Panc1 (cell line): ENCODE data around the gene AGAP1. TPM values are rescaled to one million over a fixed set of nuclear protein-coding genes. Genes with fewer than 3 reads are reported as not detected.

Experiments used
- ATAC-seq: fragments of 200-7000 bp; cut with Tn5 transposase; 2 replicates; pipeline ENCODE4 v1.9.1; 2020; ENCODE audit warnings: mild to moderate bottlenecking, moderate library complexity
- BruUV-seq: library from RNA; stranded (reverse); fragments of 400-500 nt; replicated peaks from 2 replicates; lab custom pipeline; 2021; lab: Mats Ljungman, UMichigan
- CTCF ChIA-PET: fragments of 300-600 bp; sonication (Branson Sonifier 250); formaldehyde crosslinking; loops from one replicate; lab custom pipeline; 2022; ENCODE audit warnings: antibody characterized with exemption; lab: Charles Lee
- POLR2A ChIA-PET: fragments of 300-600 bp; sonication (Branson Sonifier 250); formaldehyde crosslinking; loops from one replicate; lab custom pipeline; 2022; ENCODE audit warnings: antibody characterized with exemption; lab: Charles Lee
- DNase-seq: peaks from one replicate; pipeline ENCODE4 v3.0.0-alpha.2; 2010; ENCODE audit warnings: low read depth, low spot score
- H3K27ac ChIP-seq: 2 replicates; pipeline ENCODE4 v1.5.1; 2011; ENCODE audit warnings: mild to moderate bottlenecking, low read length, inconsistent platforms
- H3K27me3 ChIP-seq: fragments of 200-500 bp; sonication (Bioruptor generic); 2 replicates; pipeline ENCODE4 v1.6.0; 2014; ENCODE audit warnings: low read length, inconsistent platforms; ENCODE audit not compliant: control insufficient read depth, insufficient read depth
- H3K36me3 ChIP-seq: fragments of 200-500 bp; sonication (Bioruptor generic); 2 replicates; pipeline ENCODE4 v1.5.1; 2014; ENCODE audit warnings: inconsistent platforms, mild to moderate bottlenecking, low read length, moderate library complexity; ENCODE audit not compliant: control insufficient read depth, insufficient read depth
- H3K4me1 ChIP-seq: 2 replicates; pipeline ENCODE4 v1.5.1; 2011; ENCODE audit warnings: inconsistent platforms, mild to moderate bottlenecking, low read length, moderate library complexity; ENCODE audit not compliant: control insufficient read depth, insufficient read depth
- H3K4me3 ChIP-seq, 2 experiments: 2 replicates each; pipeline ENCODE4 v1.5.1; 2011 to 2012; ENCODE audit warnings: low read depth in 2 of 2, low read length in 2 of 2, mild to moderate bottlenecking in 2 of 2, inconsistent platforms in 1 of 2, moderate library complexity in 1 of 2
- H3K9me3 ChIP-seq: fragments of 200-500 bp; sonication (Bioruptor generic); 2 replicates; pipeline ENCODE4 v1.5.1; 2014; ENCODE audit warnings: low read depth, mild to moderate bottlenecking, inconsistent platforms, low read length, moderate library complexity; ENCODE audit not compliant: control insufficient read depth, insufficient read depth
- CTCF ChIP-seq: fragments of 450-650 bp; IDR thresholded peaks from 2 replicates; pipeline ENCODE4 v1.5.1; 2017; ENCODE audit warnings: mild to moderate bottlenecking
- POLR2AphosphoS5 ChIP-seq: IDR thresholded peaks from 2 replicates; pipeline ENCODE4 v1.6.1; 2012; ENCODE audit warnings: mild to moderate bottlenecking, low read depth, low read length, moderate library complexity
- REST ChIP-seq, 2 experiments: IDR thresholded peaks; 2 replicates each; pipeline ENCODE4 v1.6.1; 2011 to 2012; ENCODE audit warnings: low read depth in 2 of 2, control low read depth in 1 of 2, low read length in 1 of 2, mild to moderate bottlenecking in 1 of 2, moderate library complexity in 1 of 2; ENCODE audit not compliant: insufficient read depth in 1 of 2
- SIN3A ChIP-seq: IDR thresholded peaks from 2 replicates; pipeline ENCODE4 v1.6.1; 2012; ENCODE audit warnings: low read depth, mild to moderate bottlenecking, low read length, moderate library complexity, borderline replicate concordance; ENCODE audit not compliant: insufficient read depth
- TCF7L2 ChIP-seq: IDR thresholded peaks from 2 replicates; pipeline ENCODE4 v1.6.1; 2011; ENCODE audit warnings: mild to moderate bottlenecking, low read depth, low read length, inconsistent platforms
- in situ Hi-C: cut with HindIII; loops from 2 replicates; pipeline ENCODE4 v1.10.0; 2016; ENCODE audit warnings: low sequenced_read_pairs, low pct_unique_long_range_greater_than_20kb
- intact Hi-C: fragments of 100-400 bp; cut with micrococcal nuclease; formaldehyde crosslinking; loops from one replicate; pipeline ENCODE4 v1.10.0; 2022; ENCODE audit not compliant: unreplicated experiment
- total RNA-seq: library from RNA; stranded (reverse); gene quantifications from one replicate; pipeline ENCODE4 v1.2.1, GENCODE V29; 2021; ENCODE audit not compliant: unreplicated experiment

Gene AGAP1
- total RNA-seq, 1 experiment from 2014 or later = 38.9 TPM

GRCh38 chr2:235988271-235989015 lies 494.6 kb downstream of the AGAP1 start:
- no peak for DNase-seq
- CTCF ChIA-PET = no interaction called here
- no TSS peak for BruUV-seq
- Histone ChIP-seq H3K4me3 (no peak overlapping the region), H3K36me3 (no peaks in the 10 kb centered on the region), H3K27ac (no peak overlapping the region), H3K27me3 (no peaks in the 10 kb centered on the region), H3K9me3 (no peaks in the 10 kb centered on the region), H3K4me1 (no peaks in the 10 kb centered on the region)
- intact Hi-C loops = no loop called here
- POLR2A ChIA-PET = no interaction called here
- ATAC-seq = no peak
- no peak for TF ChIP-seq REST (IDR thresholded peaks at IDR 0.05; ENCODE audit: insufficient read depth in 1 of 2, low read depth in 2 of 2, low read length in 1 of 2)
- no peak for TF ChIP-seq POLR2AphosphoS5
- no peak for TF ChIP-seq CTCF
- TF ChIP-seq SIN3A = no peak
- TF ChIP-seq TCF7L2 = no peak
- in situ Hi-C loops = no loop called here

- no peaks in the 10 kb centered on the region for H3K9me3 ChIP-seq
- ChIA-PET POLR2A (no interaction called here), CTCF (no interaction called here)
- no peaks in the 10 kb centered on the region for H3K36me3 ChIP-seq
- TF ChIP-seq TCF7L2 = no peak
- no peak for TF ChIP-seq REST (IDR thresholded peaks at IDR 0.05; ENCODE audit: insufficient read depth in 1 of 2, low read depth in 2 of 2, low read length in 1 of 2)
- no peak for TF ChIP-seq CTCF
- TF ChIP-seq POLR2AphosphoS5 = no peak
- no peak for TF ChIP-seq SIN3A
- no peaks in the 10 kb centered on the region for H3K4me1 ChIP-seq
- intact Hi-C loops = no loop called here
- in situ Hi-C loops = no loop called here
- ATAC-seq (no peak), DNase-seq (no peak)
- no peak overlapping the region for H3K4me3 ChIP-seq
- BruUV-seq = no TSS peak
- no peaks in the 10 kb centered on the region for H3K27me3 ChIP-seq
- no peak overlapping the region for H3K27ac ChIP-seq
Observed at GRCh38 chr2:235989591-235989990, 495.7 kb downstream of the AGAP1 start.
